HepG2 (cell line): ENCODE measurements around the gene MAN1C1. TPM values are rescaled to one million over a fixed set of nuclear protein-coding genes. Genes with fewer than 3 reads are reported as not detected.

Experiments
- ATAC-seq: fragments of 200-7000 bp; cut with Tn5 transposase; 3 replicates; pipeline ENCODE4 v1.9.1; 2020; ENCODE audit warnings: mild to moderate bottlenecking, moderate library complexity
- BruUV-seq: library from RNA; stranded (reverse); fragments of 400-500 nt; replicated peaks from 2 replicates; lab custom pipeline; 2021; lab: Mats Ljungman, UMichigan
- CTCF ChIA-PET: fragments of 300-600 bp; formaldehyde crosslinking; extraction: SDS; loops from one replicate; lab custom pipeline; 2021; ENCODE audit warnings: low total read pairs, inconsistent platforms, low intra/inter-chr PET ratio; lab: Yijun Ruan, JAX
- POLR2A ChIA-PET: fragments of 350-600 bp; sonication (Branson Sonifier 250); formaldehyde crosslinking; loops from one replicate; lab custom pipeline; 2020; ENCODE audit warnings: antibody characterized with exemption, inconsistent platforms; lab: Yijun Ruan, JAX
- DNase-seq: peaks from one replicate; pipeline ENCODE4 v3.0.0-alpha.2; 2015; ENCODE audit warnings: low spot score
- FAIRE-seq: peaks from 3 replicates; lab custom pipeline; 2011; peaks lifted over from hg19 to GRCh38; lab: Jason Lieb, UNC
- H2AFZ ChIP-seq: one replicate; pipeline ENCODE4 v1.6.1; 2011; ENCODE audit warnings: low read length, inconsistent platforms
- H3K27ac ChIP-seq: fragments of 300-600 bp; 3 replicates; pipeline ENCODE4 v1.8.0; 2011; ENCODE audit warnings: mixed run types, mild to moderate bottlenecking, mixed read lengths, low read length, inconsistent platforms; ENCODE audit not compliant: insufficient read depth; ENCODE audit errors: extremely low read length
- H3K27me3 ChIP-seq, 2 experiments: fragments of 200-600 bp in 1 of 2; 2 replicates in 1 of 2; 3 replicates in 1 of 2; pipeline versions ENCODE4 v1.6.0 to v1.8.0; 2011; ENCODE audit warnings: low read length in 2 of 2, mild to moderate bottlenecking in 2 of 2, moderate library complexity in 2 of 2, inconsistent platforms in 1 of 2; ENCODE audit not compliant: insufficient read depth in 2 of 2, control insufficient read depth in 1 of 2
- H3K36me3 ChIP-seq, 2 experiments: fragments of 200-600 bp in 1 of 2; replicated peaks in 1 of 2; 2 replicates in 1 of 2; 3 replicates in 1 of 2; pipeline versions ENCODE4 v1.5.1 to v1.8.0; 2011; ENCODE audit warnings: low read length in 2 of 2, inconsistent platforms in 1 of 2; ENCODE audit not compliant: insufficient read depth in 2 of 2, control insufficient read depth in 1 of 2
- H3K4me1 ChIP-seq: 2 replicates; pipeline ENCODE4 v1.5.1; 2012; ENCODE audit warnings: low read length, inconsistent platforms; ENCODE audit not compliant: insufficient read depth
- H3K4me2 ChIP-seq: 2 replicates; pipeline ENCODE4 v1.6.0; 2011; ENCODE audit warnings: low read depth, low read length, inconsistent platforms
- H3K4me3 ChIP-seq, 3 experiments: fragments of 200-600 bp in 1 of 3; sonication (generic), shearing (Covaris generic) in 1 of 3; replicated peaks in 1 of 3; 2 replicates each; pipeline ENCODE4 v1.5.1; 2011 to 2016; ENCODE audit warnings: low read length in 3 of 3, inconsistent platforms in 2 of 3, low read depth in 2 of 3, mild to moderate bottlenecking in 2 of 3, control low read depth in 1 of 3, mixed read lengths in 1 of 3; ENCODE audit not compliant: insufficient read depth in 1 of 3
- H3K79me2 ChIP-seq: one replicate; pipeline ENCODE4 v1.6.1; 2011; ENCODE audit warnings: low read length, inconsistent platforms; ENCODE audit not compliant: insufficient read depth
- H3K9ac ChIP-seq: 2 replicates; pipeline ENCODE4 v1.6.0; 2011; ENCODE audit warnings: mild to moderate bottlenecking, low read depth, low read length, inconsistent platforms; ENCODE audit not compliant: insufficient read depth
- H3K9me3 ChIP-seq: 2 replicates; pipeline ENCODE4 v1.5.1; 2012; ENCODE audit warnings: mild to moderate bottlenecking, low read length
- H4K20me1 ChIP-seq: 2 replicates; pipeline ENCODE4 v1.6.0; 2011; ENCODE audit warnings: inconsistent platforms, mild to moderate bottlenecking, low read length, moderate library complexity; ENCODE audit not compliant: insufficient read depth
- CREB1 ChIP-seq, 2 experiments: fragments of 450-650 bp in 1 of 2; IDR thresholded peaks; 2 replicates each; pipeline ENCODE4 v1.6.1; 2016 to 2017; ENCODE audit warnings: control low read depth in 1 of 2, mild to moderate bottlenecking in 1 of 2, missing compliant biosample characterization in 1 of 2, missing genetic modification characterization in 1 of 2
- PRPF4 ChIP-seq: fragments of 200-400 bp; formaldehyde crosslinking; IDR thresholded peaks from 2 replicates; pipeline ENCODE4 v1.6.1; 2016; ENCODE audit warnings: low read length, low read depth; ENCODE audit not compliant: poor library complexity, severe bottlenecking
- SALL1 ChIP-seq: sonication (generic); formaldehyde crosslinking; IDR thresholded peaks from 2 replicates; pipeline ENCODE4 v1.8.0; 2022; ENCODE audit warnings: mild to moderate bottlenecking, missing genetic modification reagents
- SIX4 ChIP-seq: sonication (generic); formaldehyde crosslinking; IDR thresholded peaks from 2 replicates; pipeline ENCODE4 v1.4.0; 2020; ENCODE audit warnings: missing genetic modification reagents
- ZNF260 ChIP-seq: sonication (generic); formaldehyde crosslinking; IDR thresholded peaks from 2 replicates; pipeline ENCODE4 v1.4.0; 2020; ENCODE audit warnings: missing genetic modification reagents, low read depth, mild to moderate bottlenecking, borderline replicate concordance
- ZNF282 ChIP-seq: fragments of 450-650 bp; IDR thresholded peaks from 2 replicates; pipeline ENCODE4 v1.6.1; 2018; ENCODE audit not compliant: partially characterized antibody
- ZNF484 ChIP-seq: sonication (generic); formaldehyde crosslinking; IDR thresholded peaks from 2 replicates; pipeline ENCODE4 v1.5.1; 2020; ENCODE audit warnings: mild to moderate bottlenecking, low read depth, missing genetic modification reagents, borderline replicate concordance
- ZNF567 ChIP-seq: sonication (generic); formaldehyde crosslinking; IDR thresholded peaks from 2 replicates; pipeline ENCODE4 v1.8.1; 2023; ENCODE audit warnings: mild to moderate bottlenecking, missing genetic modification reagents, borderline replicate concordance
- ZNF761 ChIP-seq: sonication (generic); formaldehyde crosslinking; conservative IDR thresholded peaks from 2 replicates; pipeline ENCODE4 v1.4.0; 2020; ENCODE audit warnings: mild to moderate bottlenecking, missing genetic modification reagents
- ZNF800 ChIP-seq: sonication (generic); formaldehyde crosslinking; IDR thresholded peaks from 2 replicates; pipeline ENCODE4 v1.4.0; 2020; ENCODE audit warnings: missing genetic modification reagents
- ZSCAN29 ChIP-seq: sonication (generic); formaldehyde crosslinking; conservative IDR thresholded peaks from 2 replicates; pipeline ENCODE4 v1.4.0; 2020; ENCODE audit warnings: mild to moderate bottlenecking, missing genetic modification reagents
- WGBS: methylation state at CpG from one replicate; pipeline ENCODE4 v1.1.6; 2017; ENCODE audit warnings: low lambda C conversion rate; 5-methylcytosine and 5-hydroxymethylcytosine counted together
- in situ Hi-C: cut with HindIII; loops from 2 replicates; pipeline ENCODE4 v1.10.0; 2017; ENCODE audit warnings: low pct_unique_long_range_greater_than_20kb; ENCODE audit not compliant: extremely low pct_ligation_motif_present
- intact Hi-C: fragments of 100-400 bp; cut with micrococcal nuclease; formaldehyde crosslinking; loops from one replicate; pipeline ENCODE4 v1.10.0; 2022; ENCODE audit not compliant: unreplicated experiment
- polyA plus RNA-seq, 8 experiments: library from polyadenylated mRNA; depleted of rRNA in 3 of 8; stranded (reverse) in 7 of 8; unstranded in 1 of 8; fragments of >200 nt; fragmentation: Illumina TruSeq in 4 of 8; extraction: Trizol in 4 of 8; gene quantifications; 2 replicates each; pipeline versions ENCODE4 v1.2.1 to v1.2.3, GENCODE V29; 2011 to 2016; ENCODE audit warnings: low read depth in 4 of 8, missing spikeins in 1 of 8, mixed read lengths in 1 of 8; ENCODE audit not compliant: insufficient read depth in 1 of 8
- total RNA-seq, 5 experiments: library from RNA; depleted of rRNA; stranded (reverse); fragments of >200 nt; fragmentation: Illumina TruSeq; extraction: Trizol; gene quantifications; 2 replicates each; pipeline ENCODE4 v1.2.3, GENCODE V29; 2016; ENCODE audit warnings: low read depth in 1 of 5
- TF ChIP-seq, protein P1 (sequence below): sonication (generic); formaldehyde crosslinking; IDR thresholded peaks from 2 replicates; pipeline ENCODE4 v1.4.0; 2020; ENCODE audit warnings: mild to moderate bottlenecking, missing genetic modification reagents

MAN1C1 gene
- total and polyA plus RNA-seq, 2 of the 13 experiments (the other 11 are each of a cell fraction or from before 2014, with no cell fraction given), result 0.18 to 0.49 TPM

DNA sequence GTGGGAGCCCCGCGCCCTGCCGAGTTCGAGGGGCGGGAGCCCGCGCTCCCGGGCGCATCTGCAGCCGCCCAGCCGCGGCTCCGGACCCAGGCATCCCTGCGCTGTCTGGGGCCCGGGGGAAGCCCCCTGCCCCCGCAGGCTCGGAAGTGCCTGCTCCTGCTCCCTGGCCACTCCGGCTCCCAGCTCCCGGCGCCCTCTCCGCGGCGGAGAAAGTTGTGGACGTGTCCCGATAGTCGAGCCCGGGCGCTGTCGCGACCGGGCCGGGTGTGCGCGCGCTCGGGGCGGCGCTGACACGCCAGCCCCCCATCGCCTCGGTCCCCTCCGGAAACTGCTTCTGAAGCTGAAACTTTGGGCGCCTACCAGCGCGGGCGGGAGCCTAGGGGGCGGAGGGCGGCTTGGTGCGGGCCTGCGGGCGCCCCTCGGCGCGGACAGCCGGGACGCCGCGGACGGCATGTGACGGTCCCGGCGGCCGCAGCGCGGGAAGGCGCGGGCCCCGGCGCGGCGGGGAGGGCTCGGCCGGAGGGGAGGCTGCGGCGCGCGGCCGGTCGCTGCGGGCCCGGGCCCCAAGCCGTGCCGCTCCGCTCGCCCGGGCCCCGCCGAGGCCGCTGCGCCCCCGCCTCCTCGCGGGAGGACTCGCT is 515 bp downstream of the MAN1C1 start:
- TF ChIP-seq ZNF484, result no peak
- 0 out of 2 replicates have a peak, but pooled peaks have one; percentile 1 for TF ChIP-seq ZNF800 (CRISPR knock-in tag)
- no peak for TF ChIP-seq ZSCAN29 (CRISPR knock-in tag)
- TF ChIP-seq ZNF761, result no peak
- no peak for TF ChIP-seq ZNF282
- TF ChIP-seq ZNF567 (CRISPR knock-in tag), result no peak
- TF ChIP-seq, protein P1, sequence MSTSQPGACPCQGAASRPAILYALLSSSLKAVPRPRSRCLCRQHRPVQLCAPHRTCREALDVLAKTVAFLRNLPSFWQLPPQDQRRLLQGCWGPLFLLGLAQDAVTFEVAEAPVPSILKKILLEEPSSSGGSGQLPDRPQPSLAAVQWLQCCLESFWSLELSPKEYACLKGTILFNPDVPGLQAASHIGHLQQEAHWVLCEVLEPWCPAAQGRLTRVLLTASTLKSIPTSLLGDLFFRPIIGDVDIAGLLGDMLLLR, result no peak
- TF ChIP-seq ZNF260 (CRISPR knock-in tag), result no peak
- no peak for TF ChIP-seq CREB1 (IDR thresholded peaks at IDR 0.05)
- no peak for TF ChIP-seq CREB1 (CRISPR knock-in tag; IDR thresholded peaks at IDR 0.05)
- TF ChIP-seq SIX4 (CRISPR knock-in tag), result no peak
- TF ChIP-seq PRPF4, result no peak
- 0 out of 2 replicates have a peak, but pooled peaks have one; percentile 9 for TF ChIP-seq SALL1 (CRISPR knock-in tag)
- Histone ChIP-seq H2AFZ (no peak overlapping the region), H3K4me1 (peaks cover 11% of the 10 kb centered on the region), H3K27me3 (peaks cover 12 to 46% of the 10 kb centered on the region in 2 experiments), H3K27ac (no peak overlapping the region), H3K79me2 (no peaks in the 10 kb centered on the region), H4K20me1 (no peaks in the 10 kb centered on the region), H3K4me2 (peak overlapping the region; percentile 92), H3K9ac (peak overlapping the region; percentile 21; the same call in 1 of the 2 replicates), H3K9me3 (no peaks in the 10 kb centered on the region), H3K36me3 (no peaks in the 10 kb centered on the region), H3K4me3 (peak overlapping the region; percentile 58 to 75 (median 61); a peak in 5 of 6 replicates)
- intact Hi-C loops (loop anchor here (5.0 kb wide), 1 partner anchor 180 kb away; no protein-coding TSS in a partner anchor), in situ Hi-C loops (loop anchor here (25.0 kb wide), 1 partner anchor 195 kb away; the partner anchor contains the start of genes MTFR1L and SELENON)
- FAIRE-seq (no peak), ATAC-seq (no peak), DNase-seq (no peak)
- WGBS, result 1% methylated on average over 17 of the region's 94 CpGs
- ChIA-PET CTCF (no interaction called here), POLR2A (no interaction called here)
- no TSS peak for BruUV-seq
